Breast epithelium (tissue), 4 donors: ENCODE data around the gene OR12D3. TPM values are rescaled to one million over a fixed set of nuclear protein-coding genes. Genes with fewer than 3 reads are reported as not detected.

ENCODE experiments used
- DNase-seq, 2 donors: peaks; one replicate each; pipeline ENCODE4 v3.0.0-alpha.2; 2019; ENCODE audit warnings: low spot score in 2 of 2
- H3K27ac ChIP-seq, 2 donors: fragments of 200-600 bp; sonication (generic) in 1 of 2; one replicate each; pipeline ENCODE4 v1.5.1; 2016 to 2019; ENCODE audit warnings: mild to moderate bottlenecking in 1 of 2
- H3K27me3 ChIP-seq, 2 donors: fragments of 200-600 bp; sonication (generic) in 1 of 2; one replicate each; pipeline versions ENCODE4 v1.5.1 to v1.6.0; 2017 to 2019; ENCODE audit warnings: control low read depth in 1 of 2, mild to moderate bottlenecking in 1 of 2
- H3K36me3 ChIP-seq: fragments of 200-600 bp; one replicate; pipeline ENCODE4 v1.5.1; 2019
- H3K4me1 ChIP-seq, 2 donors: fragments of 200-600 bp; sonication (generic); one replicate each; pipeline ENCODE4 v1.5.1; 2016 to 2019; ENCODE audit warnings: control low read depth in 1 of 2
- H3K4me3 ChIP-seq, 3 donors: fragments of 200-600 bp; sonication (generic); 1 replicate in 2 of 3; 2 replicates in 1 of 3; pipeline ENCODE4 v1.5.1; 2016 to 2019; ENCODE audit warnings: mild to moderate bottlenecking in 3 of 3, moderate library complexity in 2 of 3
- H3K9me3 ChIP-seq, 2 donors: fragments of 200-600 bp; sonication (generic) in 1 of 2; one replicate each; pipeline ENCODE4 v1.5.1; 2016 to 2019; ENCODE audit warnings: control low read depth in 1 of 2
- CTCF ChIP-seq, 3 donors: fragments of 450-650 bp; IDR thresholded peaks; one replicate each; pipeline ENCODE4 v1.5.1; 2016 to 2017; ENCODE audit warnings: antibody characterized with exemption in 3 of 3, mild to moderate bottlenecking in 3 of 3, moderate library complexity in 3 of 3
- POLR2A ChIP-seq: fragments of 450-650 bp; IDR thresholded peaks from one replicate; pipeline ENCODE4 v1.6.1; 2016; ENCODE audit warnings: antibody characterized with exemption, mild to moderate bottlenecking, moderate library complexity
- POLR2AphosphoS5 ChIP-seq, 3 donors: sonication (generic); formaldehyde crosslinking; IDR thresholded peaks; one replicate each; pipeline ENCODE4 v1.6.1; 2017; ENCODE audit warnings: antibody characterized with exemption in 3 of 3
- intact Hi-C: fragments of 100-400 bp; cut with DNase I; formaldehyde crosslinking; loops from one replicate; pipeline ENCODE4 v1.15.1; 2023; ENCODE audit warnings: low total_unique reads
- total RNA-seq, 3 donors: library from RNA; depleted of rRNA; stranded (reverse); fragments of >200 nt; gene quantifications; one replicate each; pipeline ENCODE4 v1.1.0, GENCODE V29; 2016

Gene OR12D3
- not detected for total RNA-seq

GRCh38 chr6:29375191-29375590 lies at the start of gene OR12D3:
Gene OR12D3 (minus strand): TSS chr6:29375291. CDS start chr6:29375287, 4 bp downstream.
- Histone ChIP-seq H3K9me3 (peaks cover 0 to 3% of the 10 kb centered on the region in 2 donors), H3K36me3 (no peaks in the 10 kb centered on the region), H3K27me3 (no peaks in the 10 kb centered on the region), H3K27ac (no peak within 1 kb of the TSS), H3K4me1 (no peaks in the 10 kb centered on the region), H3K4me3 (no peak within 1 kb of the TSS)
- DNase-seq = no peak
- intact Hi-C loops = no loop called here
- TF ChIP-seq POLR2A = no peak
- no peak for TF ChIP-seq POLR2AphosphoS5 (IDR thresholded peaks at IDR 0.05)
- TF ChIP-seq CTCF (IDR thresholded peaks at IDR 0.05) = no peak

GRCh38 chr6:29424575-29424974 lies 49.5 kb upstream of the OR12D3 start:
- Histone ChIP-seq H3K27me3 (no peaks in the 10 kb centered on the region), H3K4me1 (no peaks in the 10 kb centered on the region), H3K36me3 (no peaks in the 10 kb centered on the region), H3K9me3 (peaks cover 0 to 6% of the 10 kb centered on the region in 2 donors), H3K27ac (no peak overlapping the region), H3K4me3 (no peak overlapping the region)
- no peak for TF ChIP-seq POLR2AphosphoS5 (IDR thresholded peaks at IDR 0.05)
- TF ChIP-seq POLR2A = no peak
- TF ChIP-seq CTCF (IDR thresholded peaks at IDR 0.05) = no peak
- intact Hi-C loops = no loop called here
- DNase-seq = no peak

DNA sequence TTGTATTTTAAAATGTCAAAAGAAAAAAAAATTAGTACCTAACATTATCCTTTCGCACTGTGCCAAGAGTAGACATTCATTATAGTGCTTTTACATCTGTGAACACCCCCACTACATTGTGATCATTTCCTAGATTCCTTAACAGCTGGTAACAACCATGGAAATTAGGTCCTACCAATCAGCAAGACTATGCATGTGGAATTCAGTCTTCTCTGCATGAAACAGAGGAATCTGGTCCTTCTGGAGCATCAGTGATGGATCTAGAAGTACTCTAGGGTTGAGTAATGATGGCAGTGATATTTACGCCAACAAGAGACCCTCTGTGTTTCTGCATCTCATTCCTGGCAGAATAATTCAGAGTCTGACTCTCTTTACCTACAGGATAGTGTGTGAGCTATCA lies 49.1 kb upstream of the OR12D3 start:
- H3K36me3 ChIP-seq = no peaks in the 10 kb centered on the region
- no peaks in the 10 kb centered on the region for H3K27me3 ChIP-seq
- no peak overlapping the region for H3K27ac ChIP-seq
- H3K4me1 ChIP-seq = no peaks in the 10 kb centered on the region
- DNase-seq = no peak
- TF ChIP-seq POLR2AphosphoS5 (IDR thresholded peaks at IDR 0.05) (no peak), CTCF (IDR thresholded peaks at IDR 0.05) (no peak)
- no peak overlapping the region for H3K4me3 ChIP-seq
- peaks cover 0 to 6% of the 10 kb centered on the region in 2 donors for H3K9me3 ChIP-seq
- intact Hi-C loops = no loop called here

DNA sequence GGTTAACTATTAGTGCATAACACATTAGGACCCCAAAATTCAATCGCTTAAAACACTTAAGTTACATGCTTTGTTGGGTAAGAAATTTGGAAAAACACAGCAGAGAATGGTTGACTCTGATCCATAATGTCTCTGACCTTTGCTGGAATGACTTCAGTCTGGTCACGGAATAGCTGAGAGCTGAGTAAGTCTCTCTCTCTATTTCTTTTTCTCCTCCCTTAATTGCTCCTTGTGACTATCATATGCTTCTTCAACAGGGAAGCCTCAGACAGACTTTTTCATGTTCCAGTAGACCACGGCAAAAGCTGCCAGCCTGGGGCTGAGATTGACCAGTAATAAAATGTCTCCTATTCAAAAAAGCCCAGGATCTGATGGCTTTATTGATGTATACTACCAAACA lies 44.4 kb upstream of the OR12D3 start:
- no peak overlapping the region for H3K4me3 ChIP-seq
- H3K4me1 ChIP-seq = no peaks in the 10 kb centered on the region
- H3K36me3 ChIP-seq = no peaks in the 10 kb centered on the region
- TF ChIP-seq CTCF (IDR thresholded peaks at IDR 0.05) (no peak), POLR2AphosphoS5 (IDR thresholded peaks at IDR 0.05) (no peak), POLR2A (no peak)
- intact Hi-C loops = no loop called here
- no peak overlapping the region for H3K27ac ChIP-seq
- H3K27me3 ChIP-seq = no peaks in the 10 kb centered on the region
- H3K9me3 ChIP-seq = peaks cover 0 to 6% of the 10 kb centered on the region in 2 donors
- DNase-seq = no peak

- Histone ChIP-seq H3K27me3 (no peaks in the 10 kb centered on the region), H3K9me3 (peaks cover 0 to 8% of the 10 kb centered on the region in 2 donors), H3K4me3 (no peak within 1 kb of the TSS), H3K36me3 (no peaks in the 10 kb centered on the region), H3K27ac (no peak within 1 kb of the TSS), H3K4me1 (no peaks in the 10 kb centered on the region)
- intact Hi-C loops = no loop called here
- no peak for DNase-seq
- TF ChIP-seq POLR2A (no peak), CTCF (IDR thresholded peaks at IDR 0.05) (no peak), POLR2AphosphoS5 (IDR thresholded peaks at IDR 0.05) (no peak)
These were observed 39.5 kb upstream of the OR12D3 start, which contains the start of gene OR12D1 for GRCh38 chr6:29414588-29414987. Gene OR12D1 (plus strand): TSS chr6:29414928.
